HEK293 (cell line): ENCODE measurements around the gene PICALM.

Experiments used
- CTCF ChIA-PET: fragments of 350-600 bp; formaldehyde crosslinking; extraction: SDS; loops from one replicate; lab custom pipeline; 2021; ENCODE audit warnings: antibody characterized with exemption; lab: Yijun Ruan, JAX
- POLR2A ChIA-PET: fragments of 300-600 bp; formaldehyde crosslinking; extraction: SDS; loops from one replicate; lab custom pipeline; 2020; ENCODE audit warnings: antibody characterized with exemption, inconsistent platforms; lab: Yijun Ruan, JAX
- H3K27ac ChIP-seq: fragments of 200-500 bp; sonication (Bioruptor generic); 2 replicates; pipeline ENCODE4 v1.5.1; 2014; ENCODE audit warnings: low read depth, low read length, control low read depth, inconsistent platforms; ENCODE audit errors: extremely low read depth
- H3K36me3 ChIP-seq, 2 experiments: fragments of 200-500 bp in 1 of 2; sonication (Bioruptor generic) in 1 of 2; 1 replicate in 1 of 2; 2 replicates in 1 of 2; pipeline ENCODE4 v1.5.1; 2014 to 2017; ENCODE audit warnings: inconsistent platforms in 2 of 2, low read length in 2 of 2; ENCODE audit not compliant: control insufficient read depth in 2 of 2, insufficient read depth in 1 of 2
- H3K4me1 ChIP-seq: fragments of 200-500 bp; sonication (Bioruptor generic); 2 replicates; pipeline ENCODE4 v1.5.1; 2014; ENCODE audit warnings: mild to moderate bottlenecking, low read length, inconsistent platforms; ENCODE audit not compliant: control insufficient read depth, insufficient read depth
- H3K4me3 ChIP-seq: 2 replicates; pipeline ENCODE4 v1.5.1; 2011; ENCODE audit warnings: low read depth, mild to moderate bottlenecking, control low read depth, low read length, moderate library complexity
- H3K9me3 ChIP-seq: fragments of 200-500 bp; sonication (Bioruptor generic); 2 replicates; pipeline ENCODE4 v1.5.1; 2014; ENCODE audit warnings: low read depth, low read length, inconsistent platforms; ENCODE audit not compliant: control insufficient read depth, insufficient read depth
- ATF2 ChIP-seq: fragments of 450-650 bp; formaldehyde crosslinking; IDR thresholded peaks from 2 replicates; pipeline ENCODE4 v1.5.1; 2016; ENCODE audit warnings: missing biosample characterization, missing genetic modification characterization, low read depth
- KLF10 ChIP-seq: fragments of 450-650 bp; IDR thresholded peaks from 2 replicates; pipeline ENCODE4 v1.5.1; 2018; ENCODE audit warnings: missing biosample characterization, mild to moderate bottlenecking, missing genetic modification characterization
- OSR2 ChIP-seq: fragments of 450-650 bp; formaldehyde crosslinking; IDR thresholded peaks from 2 replicates; pipeline ENCODE4 v1.5.1; 2016; ENCODE audit warnings: missing biosample characterization, missing genetic modification characterization
- PRDM6 ChIP-seq: fragments of 450-650 bp; formaldehyde crosslinking; IDR thresholded peaks from 2 replicates; pipeline ENCODE4 v1.5.1; 2017; ENCODE audit warnings: missing biosample characterization, missing genetic modification characterization
- RBAK ChIP-seq: fragments of 450-650 bp; formaldehyde crosslinking; IDR thresholded peaks from 2 replicates; pipeline ENCODE4 v1.5.1; 2016; ENCODE audit warnings: missing biosample characterization, missing genetic modification characterization
- SCRT1 ChIP-seq: fragments of 450-650 bp; formaldehyde crosslinking; IDR thresholded peaks from 2 replicates; pipeline ENCODE4 v1.5.1; 2016; ENCODE audit warnings: missing biosample characterization, missing genetic modification characterization, borderline replicate concordance
- SP7 ChIP-seq: fragments of 450-650 bp; formaldehyde crosslinking; IDR thresholded peaks from 2 replicates; pipeline ENCODE4 v1.5.1; 2016; ENCODE audit warnings: missing biosample characterization, missing genetic modification characterization
- ZFP3 ChIP-seq: fragments of 450-650 bp; formaldehyde crosslinking; IDR thresholded peaks from 2 replicates; pipeline ENCODE4 v1.5.1; 2016; ENCODE audit warnings: low read depth, missing biosample characterization, missing genetic modification characterization
- ZNF140 ChIP-seq: fragments of 450-650 bp; formaldehyde crosslinking; IDR thresholded peaks from 2 replicates; pipeline ENCODE4 v1.5.1; 2016; ENCODE audit warnings: missing biosample characterization, missing genetic modification characterization
- ZNF155 ChIP-seq: fragments of 450-650 bp; formaldehyde crosslinking; IDR thresholded peaks from 2 replicates; pipeline ENCODE4 v1.5.1; 2016; ENCODE audit warnings: missing biosample characterization, missing genetic modification characterization
- ZNF16 ChIP-seq: fragments of 450-650 bp; formaldehyde crosslinking; IDR thresholded peaks from 2 replicates; pipeline ENCODE4 v1.5.1; 2016; ENCODE audit warnings: low read depth, missing biosample characterization, missing genetic modification characterization
- ZNF169 ChIP-seq: fragments of 450-650 bp; formaldehyde crosslinking; IDR thresholded peaks from 2 replicates; pipeline ENCODE4 v1.5.1; 2016; ENCODE audit warnings: missing biosample characterization, missing genetic modification characterization
- ZNF175 ChIP-seq: fragments of 450-650 bp; formaldehyde crosslinking; IDR thresholded peaks from 2 replicates; pipeline ENCODE4 v1.5.1; 2016; ENCODE audit warnings: missing biosample characterization, missing genetic modification characterization
- ZNF23 ChIP-seq: fragments of 450-650 bp; formaldehyde crosslinking; IDR thresholded peaks from 2 replicates; pipeline ENCODE4 v1.5.1; 2016; ENCODE audit warnings: missing biosample characterization, missing genetic modification characterization, borderline replicate concordance
- ZNF362 ChIP-seq: fragments of 450-650 bp; formaldehyde crosslinking; IDR thresholded peaks from 2 replicates; pipeline ENCODE4 v1.5.1; 2016; ENCODE audit warnings: missing biosample characterization, missing genetic modification characterization
- ZNF391 ChIP-seq: fragments of 450-650 bp; formaldehyde crosslinking; IDR thresholded peaks from 2 replicates; pipeline ENCODE4 v1.5.1; 2016; ENCODE audit warnings: low read depth, missing biosample characterization, missing genetic modification characterization, borderline replicate concordance
- ZNF544 ChIP-seq: fragments of 450-650 bp; formaldehyde crosslinking; IDR thresholded peaks from 2 replicates; pipeline ENCODE4 v1.5.0; 2017; ENCODE audit warnings: missing biosample characterization, missing genetic modification characterization
- ZNF600 ChIP-seq: fragments of 450-650 bp; formaldehyde crosslinking; IDR thresholded peaks from 2 replicates; pipeline ENCODE4 v1.5.1; 2016; ENCODE audit warnings: missing biosample characterization, missing genetic modification characterization
- ZNF623 ChIP-seq: fragments of 450-650 bp; formaldehyde crosslinking; IDR thresholded peaks from 2 replicates; pipeline ENCODE4 v1.5.1; 2016; ENCODE audit warnings: missing biosample characterization, missing genetic modification characterization
- ZNF626 ChIP-seq: fragments of 450-650 bp; sonication (Bioruptor Pico); formaldehyde crosslinking; IDR thresholded peaks from 2 replicates; pipeline ENCODE4 v1.5.1; 2018; ENCODE audit warnings: missing biosample characterization, missing genetic modification characterization, inconsistent platforms
- ZNF670 ChIP-seq: fragments of 450-650 bp; formaldehyde crosslinking; IDR thresholded peaks from 2 replicates; pipeline ENCODE4 v1.5.1; 2016; ENCODE audit warnings: missing biosample characterization, missing genetic modification characterization, low read depth
- ZNF677 ChIP-seq: fragments of 450-650 bp; IDR thresholded peaks from 2 replicates; pipeline ENCODE4 v1.5.0; 2018; ENCODE audit warnings: missing biosample characterization, mild to moderate bottlenecking, missing genetic modification characterization, moderate library complexity
- TF ChIP-seq, protein P1 (sequence below): fragments of 450-650 bp; formaldehyde crosslinking; IDR thresholded peaks from 2 replicates; pipeline ENCODE4 v1.5.1; 2016; ENCODE audit warnings: missing biosample characterization, missing genetic modification characterization
- TF ChIP-seq, protein P2 (sequence below): sonication (generic); formaldehyde crosslinking; IDR thresholded peaks from 2 replicates; pipeline ENCODE4 v1.8.1; 2022; ENCODE audit warnings: mild to moderate bottlenecking, moderate library complexity, missing genetic modification reagents
- TF ChIP-seq, protein P3 (sequence below): fragments of 450-650 bp; formaldehyde crosslinking; IDR thresholded peaks from 2 replicates; pipeline ENCODE4 v1.5.1; 2016; ENCODE audit warnings: missing biosample characterization, missing genetic modification characterization, borderline replicate concordance
- TF ChIP-seq, protein P4 (sequence below): fragments of 450-650 bp; formaldehyde crosslinking; IDR thresholded peaks from 2 replicates; pipeline ENCODE4 v1.5.1; 2016; ENCODE audit warnings: missing biosample characterization, missing genetic modification characterization, low read depth

The PICALM gene

DNA sequence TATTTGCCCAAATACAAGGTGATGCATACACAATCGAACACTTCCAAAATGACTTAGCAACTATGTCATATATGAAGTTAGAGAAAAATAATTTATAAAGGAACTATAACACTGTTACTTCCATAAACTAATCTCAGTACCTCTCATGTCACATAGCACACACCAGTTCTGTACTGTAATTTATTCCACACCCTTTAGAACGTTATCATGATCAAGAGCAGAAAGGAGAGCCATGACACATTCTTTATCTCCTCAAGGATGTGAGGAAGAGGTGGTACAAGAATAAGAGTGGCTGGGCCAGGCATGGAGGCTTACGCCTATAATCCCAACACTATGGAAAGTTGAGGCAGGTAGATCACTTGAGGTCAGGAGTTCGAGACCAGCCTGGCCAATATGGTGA, 31.1 kb downstream of the PICALM start (continued):
- TF ChIP-seq, protein P1, sequence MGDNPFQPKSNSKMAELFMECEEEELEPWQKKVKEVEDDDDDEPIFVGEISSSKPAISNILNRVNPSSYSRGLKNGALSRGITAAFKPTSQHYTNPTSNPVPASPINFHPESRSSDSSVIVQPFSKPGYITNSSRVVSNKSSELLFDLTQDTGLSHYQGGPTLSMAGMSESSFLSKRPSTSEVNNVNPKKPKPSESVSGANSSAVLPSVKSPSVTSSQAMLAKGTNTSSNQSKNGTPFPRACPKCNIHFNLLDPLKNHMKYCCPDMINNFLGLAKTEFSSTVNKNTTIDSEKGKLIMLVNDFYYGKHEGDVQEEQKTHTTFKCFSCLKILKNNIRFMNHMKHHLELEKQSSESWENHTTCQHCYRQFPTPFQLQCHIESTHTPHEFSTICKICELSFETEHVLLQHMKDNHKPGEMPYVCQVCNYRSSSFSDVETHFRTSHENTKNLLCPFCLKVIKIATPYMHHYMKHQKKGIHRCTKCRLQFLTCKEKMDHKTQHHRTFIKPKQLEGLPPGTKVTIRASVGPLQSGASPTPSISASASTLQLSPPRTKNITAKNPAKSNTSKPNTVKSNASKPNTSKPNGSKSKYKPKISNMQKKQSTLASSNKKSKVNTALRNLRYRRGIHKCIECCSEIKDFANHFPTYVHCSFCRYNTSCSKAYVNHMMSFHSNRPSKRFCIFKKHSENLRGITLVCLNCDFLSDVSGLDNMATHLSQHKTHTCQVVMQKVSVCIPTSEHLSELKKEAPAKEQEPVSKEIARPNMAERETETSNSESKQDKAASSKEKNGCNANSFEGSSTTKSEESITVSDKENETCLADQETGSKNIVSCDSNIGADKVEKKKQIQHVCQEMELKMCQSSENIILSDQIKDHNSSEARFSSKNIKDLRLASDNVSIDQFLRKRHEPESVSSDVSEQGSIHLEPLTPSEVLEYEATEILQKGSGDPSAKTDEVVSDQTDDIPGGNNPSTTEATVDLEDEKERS (tag by site-specific recombination) = no peak
- TF ChIP-seq PRDM6 (no peak), ZNF140 (tag by site-specific recombination) (no peak), ZNF23 (tag by site-specific recombination) (no peak), ZNF544 (no peak), ZFP3 (tag by site-specific recombination) (no peak), SP7 (tag by site-specific recombination) (no peak), ZNF391 (tag by site-specific recombination) (no peak), RBAK (no peak), ZNF175 (tag by site-specific recombination) (no peak), KLF10 (tag by site-specific recombination) (no peak)

DNA sequence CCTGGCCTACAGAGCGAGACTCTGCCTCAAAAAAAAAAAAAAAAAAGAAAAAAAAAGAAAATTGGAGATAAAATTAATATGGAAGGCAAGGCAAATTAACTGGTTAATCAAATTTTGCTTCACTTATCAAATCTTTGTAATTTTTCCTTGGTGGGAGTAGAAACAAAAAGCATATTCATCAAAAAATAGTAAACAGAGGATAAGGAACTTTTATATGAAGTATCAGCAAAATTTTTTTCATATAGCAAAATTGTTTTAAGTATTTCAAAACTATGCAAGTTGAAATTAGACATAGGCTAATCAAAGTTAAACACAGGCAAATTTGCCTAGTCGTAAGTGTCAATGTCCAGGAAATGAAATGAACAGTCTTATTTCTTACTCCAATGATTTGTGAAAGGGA, 33.0 kb downstream of the PICALM start:
- no peak overlapping the region for H3K27ac ChIP-seq
- H3K4me1 ChIP-seq = no peaks in the 10 kb centered on the region
- no peaks in the 10 kb centered on the region for H3K36me3 ChIP-seq
- ChIA-PET CTCF (no interaction called here), POLR2A (no interaction called here)
- H3K4me3 ChIP-seq = no peak overlapping the region
- H3K9me3 ChIP-seq = no peaks in the 10 kb centered on the region
- TF ChIP-seq ZNF626 = no peak
- TF ChIP-seq ZNF670 (tag by site-specific recombination) = no peak
- TF ChIP-seq SCRT1 (tag by site-specific recombination) = no peak
- TF ChIP-seq, protein P2, sequence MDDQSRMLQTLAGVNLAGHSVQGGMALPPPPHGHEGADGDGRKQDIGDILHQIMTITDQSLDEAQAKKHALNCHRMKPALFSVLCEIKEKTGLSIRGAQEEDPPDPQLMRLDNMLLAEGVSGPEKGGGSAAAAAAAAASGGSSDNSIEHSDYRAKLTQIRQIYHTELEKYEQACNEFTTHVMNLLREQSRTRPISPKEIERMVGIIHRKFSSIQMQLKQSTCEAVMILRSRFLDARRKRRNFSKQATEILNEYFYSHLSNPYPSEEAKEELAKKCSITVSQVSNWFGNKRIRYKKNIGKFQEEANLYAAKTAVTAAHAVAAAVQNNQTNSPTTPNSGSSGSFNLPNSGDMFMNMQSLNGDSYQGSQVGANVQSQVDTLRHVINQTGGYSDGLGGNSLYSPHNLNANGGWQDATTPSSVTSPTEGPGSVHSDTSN = no peak
- TF ChIP-seq ZNF677 (tag by site-specific recombination) = no peak
- no peak for TF ChIP-seq OSR2 (tag by site-specific recombination)
- TF ChIP-seq ZNF600 (tag by site-specific recombination) = no peak
- TF ChIP-seq, protein P3, sequence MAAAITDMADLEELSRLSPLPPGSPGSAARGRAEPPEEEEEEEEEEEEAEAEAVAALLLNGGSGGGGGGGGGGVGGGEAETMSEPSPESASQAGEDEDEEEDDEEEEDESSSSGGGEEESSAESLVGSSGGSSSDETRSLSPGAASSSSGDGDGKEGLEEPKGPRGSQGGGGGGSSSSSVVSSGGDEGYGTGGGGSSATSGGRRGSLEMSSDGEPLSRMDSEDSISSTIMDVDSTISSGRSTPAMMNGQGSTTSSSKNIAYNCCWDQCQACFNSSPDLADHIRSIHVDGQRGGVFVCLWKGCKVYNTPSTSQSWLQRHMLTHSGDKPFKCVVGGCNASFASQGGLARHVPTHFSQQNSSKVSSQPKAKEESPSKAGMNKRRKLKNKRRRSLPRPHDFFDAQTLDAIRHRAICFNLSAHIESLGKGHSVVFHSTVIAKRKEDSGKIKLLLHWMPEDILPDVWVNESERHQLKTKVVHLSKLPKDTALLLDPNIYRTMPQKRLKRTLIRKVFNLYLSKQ = no peak
- TF ChIP-seq ZNF16 = no peak
- no peak for TF ChIP-seq ZNF623 (tag by site-specific recombination)
- no peak for TF ChIP-seq ZNF169 (tag by site-specific recombination)
- TF ChIP-seq ZNF155 (tag by site-specific recombination) = no peak
- TF ChIP-seq ZNF362 (tag by site-specific recombination) = no peak
- no peak for TF ChIP-seq ATF2 (tag by site-specific recombination)
- TF ChIP-seq, protein P4, sequence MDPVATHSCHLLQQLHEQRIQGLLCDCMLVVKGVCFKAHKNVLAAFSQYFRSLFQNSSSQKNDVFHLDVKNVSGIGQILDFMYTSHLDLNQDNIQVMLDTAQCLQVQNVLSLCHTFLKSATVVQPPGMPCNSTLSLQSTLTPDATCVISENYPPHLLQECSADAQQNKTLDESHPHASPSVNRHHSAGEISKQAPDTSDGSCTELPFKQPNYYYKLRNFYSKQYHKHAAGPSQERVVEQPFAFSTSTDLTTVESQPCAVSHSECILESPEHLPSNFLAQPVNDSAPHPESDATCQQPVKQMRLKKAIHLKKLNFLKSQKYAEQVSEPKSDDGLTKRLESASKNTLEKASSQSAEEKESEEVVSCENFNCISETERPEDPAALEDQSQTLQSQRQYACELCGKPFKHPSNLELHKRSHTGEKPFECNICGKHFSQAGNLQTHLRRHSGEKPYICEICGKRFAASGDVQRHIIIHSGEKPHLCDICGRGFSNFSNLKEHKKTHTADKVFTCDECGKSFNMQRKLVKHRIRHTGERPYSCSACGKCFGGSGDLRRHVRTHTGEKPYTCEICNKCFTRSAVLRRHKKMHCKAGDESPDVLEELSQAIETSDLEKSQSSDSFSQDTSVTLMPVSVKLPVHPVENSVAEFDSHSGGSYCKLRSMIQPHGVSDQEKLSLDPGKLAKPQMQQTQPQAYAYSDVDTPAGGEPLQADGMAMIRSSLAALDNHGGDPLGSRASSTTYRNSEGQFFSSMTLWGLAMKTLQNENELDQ (tag by site-specific recombination) = no peak
